Stimulated activated CD8-positive, alpha-beta memory T cell treated with anti-CD3 and anti-CD28 coated beads, Interleukin-4, amount 100 ng/mL, for 4 hours (primary cell): ENCODE results near the gene KDM5B.
"Not testable (repeated sequence)": the region's sequence is repeated elsewhere in the genome, so short reads cannot be mapped to it uniquely, and the experiment has no call there.

Experiments used
- DNase-seq, 2 donors: peaks; one replicate each; pipeline ENCODE4 v3.0.0-alpha.2; 2020; ENCODE audit warnings: low read depth in 2 of 2, low spot score in 1 of 2

Gene KDM5B

DNA sequence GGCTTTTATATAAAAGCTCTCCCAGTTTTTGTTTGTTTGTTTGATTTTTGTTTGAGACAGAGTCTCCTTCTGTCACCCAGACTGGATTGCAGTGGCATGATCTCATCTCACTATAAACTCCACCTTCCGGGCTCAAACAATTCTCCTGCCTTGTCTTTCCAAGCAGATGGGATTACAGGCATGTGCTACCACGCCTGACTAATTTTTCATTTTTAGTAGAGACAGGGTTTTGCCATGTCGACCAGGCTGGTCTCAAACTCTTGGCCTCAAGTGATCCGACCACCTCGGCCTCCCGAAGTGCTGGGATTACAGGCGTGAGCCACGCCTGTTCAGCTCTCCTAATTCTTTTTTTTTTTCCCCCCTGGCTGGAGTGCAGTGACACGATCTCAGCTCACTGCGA lies 6.9 kb upstream of the KDM5B start:
- DNase-seq = no peak

DNA sequence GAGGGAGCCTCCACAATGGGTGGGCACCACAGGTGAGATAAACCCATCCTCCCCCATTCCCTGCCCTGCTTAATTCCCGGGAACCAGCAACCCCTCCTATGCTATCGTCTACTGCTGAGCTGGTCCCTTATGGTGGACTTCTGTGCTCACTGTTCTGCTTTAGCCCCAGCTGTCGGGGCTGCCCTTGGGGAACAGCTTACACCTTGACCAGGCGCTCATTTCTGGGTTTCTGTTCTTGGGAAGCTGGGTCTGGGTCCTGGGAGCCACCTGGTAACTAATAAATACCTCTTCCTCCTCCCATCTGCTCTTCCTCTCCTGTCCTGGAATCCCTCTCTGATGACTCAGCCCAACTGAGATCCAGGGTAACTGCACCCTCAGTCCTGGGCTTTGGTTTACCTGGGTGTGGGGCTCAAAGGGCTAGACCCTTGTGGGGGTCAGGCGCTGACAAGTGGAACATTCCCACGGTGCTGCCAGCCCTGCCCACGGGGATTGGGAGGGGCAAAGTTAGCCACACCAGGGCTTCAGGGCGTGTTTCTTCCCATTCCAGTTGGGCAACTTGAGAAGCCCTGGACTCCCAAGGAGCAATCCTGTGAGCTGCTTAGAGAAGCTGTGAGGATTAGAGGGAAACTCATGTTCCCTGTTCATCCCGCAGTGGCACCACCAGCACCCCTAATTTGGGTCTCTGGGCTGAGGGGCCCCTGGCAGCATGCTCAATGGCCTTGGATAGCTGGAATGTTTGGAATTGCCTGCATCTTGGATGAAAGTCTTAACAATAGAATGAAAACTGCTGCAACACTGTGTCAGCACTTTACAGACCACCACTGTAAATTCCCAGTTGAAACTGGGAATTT lies 4.2 kb upstream of the KDM5B start:
- no peak for DNase-seq

DNA sequence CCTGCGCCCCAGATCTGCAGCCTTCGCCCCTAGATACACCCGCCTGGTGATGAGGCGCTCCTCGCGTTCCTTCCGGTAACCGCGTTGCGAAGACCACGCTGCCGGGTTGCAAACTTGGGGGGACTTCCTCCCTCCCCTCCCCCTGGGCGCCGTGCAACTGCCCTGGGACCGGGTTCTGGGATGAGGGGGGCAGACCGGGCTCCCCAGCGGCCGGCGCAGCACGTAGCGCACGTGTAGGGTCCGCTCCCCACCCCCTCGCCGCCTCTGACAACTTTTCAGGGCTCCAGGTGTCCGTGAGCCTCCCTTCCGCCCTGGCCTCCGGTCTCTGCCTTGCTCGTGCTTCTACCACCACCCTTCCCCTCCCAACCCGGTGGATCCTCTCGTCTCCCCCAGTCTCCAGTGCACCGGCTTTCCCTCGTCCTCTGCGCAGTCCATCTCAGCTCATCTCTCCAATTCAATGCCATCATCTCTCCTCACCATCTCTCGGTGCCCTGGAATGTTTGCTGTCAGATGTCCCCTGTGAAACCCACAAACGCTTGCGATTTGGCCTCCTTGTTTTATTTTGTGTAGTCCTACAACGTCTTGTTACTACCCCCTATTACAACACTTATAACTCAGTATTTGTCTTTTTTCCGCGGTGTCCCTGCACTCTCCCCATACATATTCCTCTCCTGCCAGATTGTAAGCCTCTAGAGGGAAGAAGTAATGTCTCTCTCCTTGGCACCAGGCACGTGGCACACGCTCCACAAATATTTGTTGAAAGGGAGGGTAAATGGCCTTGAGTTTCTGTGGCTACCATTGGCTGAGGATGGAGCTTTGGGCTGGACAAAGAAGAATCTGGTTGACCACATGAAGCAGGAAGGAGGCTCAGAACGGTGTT lies 3.3 kb upstream of the KDM5B start:
- no peak for DNase-seq

DNA sequence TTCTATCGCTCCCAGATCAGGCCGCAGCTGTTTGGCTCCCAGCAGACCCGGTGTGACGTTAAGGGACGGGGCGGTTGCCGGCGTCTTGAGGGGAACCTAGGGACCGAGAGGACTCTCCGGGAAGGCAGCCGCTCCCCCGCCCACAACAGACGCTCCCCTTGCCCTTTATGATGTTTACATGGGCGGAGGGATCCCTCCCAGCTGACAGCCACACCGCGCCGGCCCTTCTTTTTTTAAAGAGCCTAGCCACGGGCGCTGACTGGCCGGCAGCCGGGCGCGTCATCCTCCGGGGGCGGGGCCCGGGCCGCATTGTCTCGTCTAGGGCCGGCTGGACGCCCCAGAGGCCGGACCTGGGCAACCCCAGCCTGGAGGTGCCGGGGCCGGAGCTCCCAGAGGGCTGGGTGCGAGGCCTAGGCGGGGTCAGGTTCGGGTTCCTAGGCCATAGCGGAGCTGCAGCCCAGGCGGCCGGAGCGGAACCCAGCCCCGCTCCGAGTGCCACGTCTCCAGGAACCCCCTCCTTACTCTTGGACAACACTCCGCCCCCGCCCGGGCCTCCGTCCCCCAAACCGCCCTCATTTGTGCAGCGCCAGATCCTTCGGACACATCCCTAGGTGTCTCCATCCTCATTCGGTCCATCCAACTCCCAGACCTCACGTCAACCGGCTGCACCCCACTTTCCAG lies 2.5 kb upstream of the KDM5B start, which contains the start of gene PCAT6:
Gene PCAT6, plus strand, starts transcription at position 340 of the 681 bp plus-strand sequence.
- peak; percentile 74 to 79 for DNase-seq

DNA sequence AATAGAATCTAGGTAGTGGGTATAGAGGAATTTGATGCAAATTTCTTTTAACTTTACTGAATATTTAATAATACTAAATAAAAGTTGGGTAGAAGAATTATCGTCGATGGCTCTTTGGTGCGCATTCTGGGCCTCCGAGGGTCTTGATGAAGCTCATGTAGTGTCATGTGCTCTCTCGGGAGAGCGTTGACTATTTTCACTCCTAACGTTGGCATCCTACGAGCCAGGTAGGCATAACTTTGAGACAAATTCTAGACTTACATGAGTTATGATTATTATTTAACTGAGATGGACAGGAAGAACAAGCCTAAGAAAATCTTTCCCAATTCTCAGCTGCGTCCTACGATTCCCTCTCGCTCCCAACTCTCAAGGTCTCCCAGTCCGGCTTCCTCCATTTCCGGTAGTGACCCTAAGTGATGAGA lies 2.0 kb upstream of the KDM5B start:
- DNase-seq = no peak

DNA sequence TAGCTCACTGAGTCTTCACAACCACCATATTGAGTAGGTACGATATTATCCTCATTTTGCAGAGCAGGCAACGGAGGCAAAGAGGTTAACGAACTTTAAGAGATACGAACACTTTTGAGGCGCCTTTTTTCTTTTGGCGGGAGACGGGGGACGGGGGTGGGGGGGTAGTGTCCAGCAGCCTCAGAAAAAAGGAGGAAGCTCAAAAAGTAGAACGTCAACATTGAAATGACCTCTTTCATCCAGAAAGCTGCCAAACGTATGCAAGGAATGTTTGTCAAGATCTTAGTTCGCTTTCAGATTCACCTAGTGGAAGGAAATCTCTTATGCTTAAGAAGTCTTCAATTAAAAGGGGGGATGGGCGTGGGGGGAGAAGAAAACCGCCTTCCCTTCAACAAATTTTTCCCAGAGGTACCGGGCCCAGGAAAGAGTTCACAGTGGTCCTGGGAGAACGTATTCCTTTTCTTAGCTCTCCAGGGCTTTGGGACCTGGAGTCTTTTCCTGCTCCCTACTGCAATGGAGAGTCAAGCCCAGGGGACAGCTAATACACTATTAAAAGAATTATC lies 1.5 kb upstream of the KDM5B start:
- DNase-seq = no peak

DNA sequence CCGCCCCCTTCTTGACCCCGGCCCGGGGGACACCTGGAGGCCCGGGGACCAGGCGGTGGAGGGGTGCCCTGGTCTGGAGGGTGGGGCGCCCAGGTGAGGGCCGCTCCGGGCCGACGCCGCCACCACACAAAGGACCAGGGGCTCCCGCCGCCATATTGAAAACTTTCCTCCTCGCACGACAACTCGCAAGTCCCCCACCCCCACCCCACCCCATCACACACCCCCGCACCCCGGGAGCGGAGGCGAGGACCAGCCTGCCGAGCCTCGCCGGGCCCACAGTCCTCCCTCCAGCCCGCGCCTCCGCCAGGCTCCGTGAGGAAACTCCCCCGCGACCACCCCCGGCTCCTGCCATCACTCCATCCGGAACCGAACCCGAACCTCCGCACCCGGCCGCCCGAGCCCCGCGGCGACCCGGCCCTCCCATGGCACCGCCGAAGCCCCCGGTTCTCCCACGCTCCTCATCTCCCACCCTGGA lies 733 bp downstream of the KDM5B start:
- peak; percentile 12 to 38 for DNase-seq

DNA sequence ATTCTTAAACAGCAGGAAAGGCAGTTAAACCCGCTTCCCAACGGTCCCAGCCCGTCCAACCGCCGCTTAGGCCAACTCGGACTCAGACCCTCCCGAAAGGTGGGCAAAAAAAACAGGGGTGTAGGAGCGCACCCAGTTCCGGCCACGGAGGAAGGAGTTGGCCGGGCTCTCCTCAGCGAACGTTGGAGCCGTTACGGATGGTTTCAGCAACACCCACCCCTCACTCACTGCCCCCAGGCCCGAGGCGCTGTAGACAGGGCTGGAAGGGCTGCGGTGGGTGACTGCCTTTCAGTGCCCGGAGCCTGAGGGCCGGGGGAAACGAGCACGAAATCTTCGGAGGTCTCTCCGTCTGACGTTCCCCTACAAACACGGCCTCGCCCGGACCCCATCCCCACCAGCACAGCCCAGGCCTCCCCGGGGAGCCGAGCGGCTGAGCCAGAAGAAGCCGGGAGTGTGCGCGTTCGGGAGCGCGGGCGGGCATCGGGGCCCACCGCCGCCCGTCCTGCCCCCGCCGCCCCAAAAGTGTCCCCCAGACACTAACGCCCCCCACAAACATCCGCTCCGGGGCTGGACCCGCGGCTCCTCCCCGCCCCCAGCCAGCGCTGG lies 1.3 kb downstream of the KDM5B start:
- no peak for DNase-seq

DNA sequence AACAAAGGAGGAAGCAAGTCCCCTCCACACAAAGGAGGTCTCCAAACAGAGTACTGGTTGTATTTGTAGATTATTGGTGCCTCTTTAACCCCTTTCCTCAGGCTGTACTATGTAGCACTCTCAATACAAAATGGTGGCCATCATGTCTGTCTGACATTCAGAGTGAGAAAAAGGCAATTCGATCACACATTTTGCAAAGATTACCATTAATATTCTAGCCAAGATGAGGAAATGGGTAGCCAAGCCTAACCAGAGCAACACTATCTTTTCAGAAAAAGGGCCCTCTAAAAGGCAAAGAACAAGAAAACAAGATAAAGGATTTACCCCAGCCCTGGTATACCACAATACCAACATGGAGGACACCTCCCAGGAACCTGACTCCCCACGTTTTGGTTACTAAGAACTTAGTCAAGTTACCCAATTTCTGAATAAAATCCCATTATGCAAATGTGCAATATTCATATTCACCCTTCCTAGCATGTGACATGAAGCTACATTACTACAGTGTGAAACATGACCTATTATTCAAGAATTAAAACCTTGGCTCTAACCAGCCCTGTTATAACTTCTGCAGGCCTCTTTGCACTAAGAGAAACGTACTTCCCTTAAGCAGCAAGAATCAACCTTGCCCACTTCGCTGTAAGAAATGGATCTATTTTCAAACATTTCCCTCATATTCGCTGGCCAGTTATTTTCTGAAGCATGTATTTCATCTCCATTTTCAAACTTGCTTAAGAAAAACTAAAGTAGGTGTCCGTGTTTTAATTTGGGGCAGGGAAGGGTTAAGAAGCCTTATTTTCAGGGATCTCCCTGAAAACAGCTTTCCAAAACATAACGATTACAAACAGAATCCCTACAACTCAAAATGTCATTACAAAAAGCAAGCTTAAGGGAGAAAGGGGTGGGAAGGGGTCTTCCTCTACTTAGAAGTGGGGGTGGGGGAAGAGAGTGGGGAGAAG lies 2.1 kb downstream of the KDM5B start:
- no peak for DNase-seq

DNA sequence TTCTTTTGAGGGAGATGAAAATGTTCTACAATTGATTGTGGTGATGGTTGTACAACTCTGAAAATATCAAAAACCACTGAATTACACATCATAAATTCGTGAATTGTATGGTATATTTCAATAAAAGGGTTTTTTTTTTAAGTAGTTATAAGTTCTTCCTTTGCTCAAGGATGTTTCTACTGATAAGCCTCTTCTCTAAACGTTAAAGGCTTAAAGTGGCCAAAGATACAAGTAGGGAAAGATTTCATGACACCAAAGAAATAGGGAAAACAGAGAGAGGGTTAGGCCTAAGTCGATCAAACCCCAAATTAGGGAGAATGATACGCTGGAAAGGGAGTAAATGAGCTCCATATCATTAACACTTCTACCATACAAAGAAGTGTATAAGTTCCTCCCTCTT lies 4.1 kb downstream of the KDM5B start:
- no peak for DNase-seq

DNA sequence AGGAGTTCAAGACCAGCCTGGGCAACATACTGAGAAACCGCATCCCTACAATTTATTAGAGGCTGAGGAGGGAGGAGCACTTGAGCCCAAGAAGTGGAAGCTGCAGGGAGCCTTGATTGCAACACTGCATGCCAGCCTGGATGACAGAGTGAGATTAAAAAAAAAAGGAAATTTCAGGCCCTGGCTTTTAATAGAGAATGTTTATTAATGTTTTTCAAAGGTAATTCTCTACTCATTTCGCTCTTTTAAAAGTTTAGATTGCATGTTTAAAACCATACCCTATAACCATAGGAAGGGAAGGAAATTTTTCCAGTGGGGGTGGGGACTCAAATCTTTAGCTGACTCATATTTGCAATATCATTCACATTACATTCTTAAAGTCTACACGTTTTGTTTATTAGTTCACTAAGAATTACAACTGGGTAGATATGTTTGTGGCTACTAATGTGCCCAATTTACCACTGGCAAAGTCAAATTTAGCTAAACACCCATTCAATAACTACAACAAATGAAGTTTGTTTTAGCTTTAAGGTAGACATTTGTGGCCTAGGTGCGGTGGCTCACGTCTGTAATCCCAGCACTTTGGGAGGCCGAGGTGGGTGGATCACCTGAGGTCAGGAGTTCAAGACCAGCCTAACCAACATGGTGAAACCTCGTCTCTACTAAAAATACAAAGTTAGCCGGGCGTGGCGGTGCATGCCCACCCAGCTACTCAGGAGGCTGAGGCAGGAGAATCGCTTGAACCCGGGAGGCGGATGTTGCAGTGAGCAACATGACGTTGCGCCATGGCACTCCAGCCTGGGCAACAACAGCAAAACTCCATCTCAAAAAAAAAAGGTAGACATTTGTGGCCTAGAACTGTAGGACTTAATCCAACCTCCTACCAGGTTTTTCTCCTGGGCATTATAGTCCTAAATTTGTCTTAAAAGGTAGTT lies 5.0 kb downstream of the KDM5B start:
- no peak for DNase-seq

DNA sequence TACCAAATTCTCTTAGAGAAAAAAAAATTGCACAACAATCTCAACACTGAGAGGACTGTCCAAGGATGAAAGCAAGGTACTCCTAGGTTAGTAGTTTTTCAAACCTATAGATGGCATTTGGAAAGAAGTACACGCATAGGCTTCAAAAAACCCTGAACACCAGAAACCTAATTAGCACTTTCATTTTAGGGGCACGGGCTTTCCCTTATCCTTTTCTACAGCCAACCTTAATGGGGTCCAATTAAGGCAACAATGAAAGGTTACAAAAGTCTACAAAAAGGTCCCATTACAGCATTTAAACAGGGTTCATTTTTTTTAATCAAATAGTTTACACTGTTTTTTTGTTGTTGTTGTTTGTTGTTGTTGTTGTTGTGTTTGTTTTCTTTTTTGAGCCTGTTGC lies 6.2 kb downstream of the KDM5B start:
- DNase-seq = no peak

DNA sequence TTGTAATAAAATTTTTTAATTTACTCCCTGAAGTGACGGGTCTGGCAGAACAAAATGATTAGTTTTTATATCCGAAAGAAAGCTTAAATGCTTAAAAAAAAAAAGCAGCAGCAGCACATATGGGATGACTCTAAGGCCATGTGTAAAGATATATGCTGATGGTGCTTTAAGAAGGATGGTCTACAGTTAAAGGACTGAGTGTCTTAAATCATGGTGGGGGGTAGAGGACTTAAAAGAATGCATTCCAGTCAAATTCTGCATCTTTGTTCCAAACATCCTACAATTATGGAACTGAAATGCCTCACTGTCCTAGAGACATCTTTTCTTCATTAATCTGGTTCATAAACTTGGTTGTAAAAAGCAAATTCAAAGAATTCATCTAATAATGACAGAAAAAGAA lies 7.0 kb downstream of the KDM5B start:
- DNase-seq = no peak

DNA sequence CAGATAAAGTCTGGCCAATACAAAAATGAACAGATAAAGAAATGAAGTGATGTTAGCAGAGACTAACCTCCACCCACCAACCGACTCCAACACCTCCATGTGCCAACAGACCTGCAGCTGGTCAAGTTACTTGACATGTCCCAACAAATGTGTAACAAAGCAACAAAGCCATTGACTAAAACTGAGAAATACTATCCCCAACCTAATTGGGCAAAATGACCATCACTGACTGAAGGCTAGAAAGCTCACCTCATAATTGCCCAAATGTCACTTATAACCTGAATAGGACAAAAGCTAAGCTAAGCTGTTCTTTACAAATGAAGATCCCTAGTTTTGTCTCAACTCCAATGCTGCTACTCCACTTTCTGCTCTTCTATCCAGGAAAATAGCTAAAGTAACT lies 7.5 kb downstream of the KDM5B start:
- DNase-seq = no peak

DNA sequence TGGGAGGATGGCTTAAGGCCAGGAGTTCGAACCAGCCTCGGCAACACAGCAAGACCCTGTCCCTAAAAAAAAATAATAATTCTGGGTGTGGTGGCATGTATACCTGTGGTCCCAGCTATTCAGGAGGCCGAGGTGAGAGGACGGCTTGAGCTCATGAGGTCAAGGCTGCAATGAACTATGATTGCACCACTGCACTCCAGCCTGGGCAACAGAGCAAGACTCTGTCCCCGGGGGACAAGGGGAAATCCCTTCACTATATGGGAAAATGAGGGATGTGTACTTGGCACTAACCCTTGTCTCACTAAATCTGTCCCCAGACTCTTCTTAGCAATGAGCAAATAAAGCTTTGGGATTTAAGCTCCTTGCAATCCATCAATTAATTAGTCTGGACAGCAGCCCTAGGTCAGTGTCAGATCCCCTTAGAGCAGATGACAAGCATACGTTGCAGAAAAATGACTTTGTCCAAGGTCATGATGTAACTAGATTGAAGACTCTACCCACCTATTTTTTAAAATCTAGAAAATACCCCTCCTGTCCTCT lies 9.4 kb downstream of the KDM5B start:
- no peak for DNase-seq

DNA sequence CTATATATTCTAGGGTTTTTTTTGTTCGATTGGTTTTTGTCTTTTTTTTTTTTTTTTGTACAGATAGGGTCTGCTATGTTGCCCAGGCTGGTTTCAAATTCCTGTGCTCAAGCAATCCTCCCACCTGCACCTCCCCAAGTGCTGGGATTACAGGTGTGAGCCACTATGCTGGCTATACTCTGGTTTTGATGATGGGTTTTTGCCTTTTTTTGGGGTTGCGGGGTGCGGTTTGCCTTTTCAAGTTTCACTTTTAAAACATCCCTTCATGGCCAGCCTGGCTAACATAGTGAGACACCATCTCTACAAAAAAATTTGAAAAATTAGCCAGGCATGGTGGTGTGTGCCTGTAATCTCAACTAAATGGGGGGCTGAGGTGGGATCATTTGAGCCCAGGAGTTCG lies 10.0 kb downstream of the KDM5B start:
- DNase-seq = no peak

DNA sequence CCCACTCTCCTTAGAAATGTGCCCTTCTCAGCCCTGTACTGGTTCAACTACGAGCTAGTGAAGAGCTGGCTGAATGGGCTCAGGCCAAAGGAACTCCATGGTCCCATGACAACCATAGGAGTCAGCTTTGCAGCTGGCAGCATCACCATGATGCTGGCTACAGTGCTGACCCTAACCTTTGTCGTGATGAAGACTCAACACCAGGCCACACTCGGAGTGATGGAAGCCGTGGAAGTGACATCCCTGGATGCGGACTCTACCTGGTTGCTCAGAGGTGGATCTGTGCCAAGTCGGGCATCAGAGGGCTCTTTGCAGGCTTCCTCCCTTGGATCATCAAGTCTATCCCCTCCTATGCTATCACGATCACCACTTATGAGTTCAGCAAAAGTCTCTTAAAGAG lies 11.6 kb downstream of the KDM5B start:
- DNase-seq = no peak

DNA sequence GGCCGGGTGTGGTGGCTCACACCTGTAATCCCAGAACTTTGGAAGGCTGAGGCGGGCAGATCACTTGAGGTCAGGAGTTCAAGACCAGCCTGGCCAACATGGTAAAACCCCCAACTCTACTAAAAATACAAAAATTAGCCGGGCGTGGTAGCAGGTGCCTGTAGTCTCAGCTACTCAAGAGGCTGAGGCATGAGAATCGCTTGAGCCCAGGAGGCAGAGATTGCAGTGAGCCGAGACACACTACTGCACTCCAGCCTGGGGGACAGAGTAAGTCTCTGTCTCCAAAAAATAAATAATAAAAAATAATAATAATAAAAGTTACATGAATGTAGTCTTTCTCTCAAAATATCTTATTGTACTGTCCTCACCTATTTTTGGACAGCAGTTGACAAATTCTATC lies 13.3 kb downstream of the KDM5B start:
- not testable (repeated sequence) for DNase-seq
